IMR-90 (cell line): Measurements from ENCODE around the gene EP300. TPM values are rescaled to one million over a fixed set of nuclear protein-coding genes. Genes with fewer than 3 reads are reported as not detected.

Source experiments
- ATAC-seq: fragments of 200-7000 bp; cut with Tn5 transposase; 2 replicates; pipeline ENCODE4 v1.9.1; 2020; ENCODE audit warnings: low read depth, mild to moderate bottlenecking, moderate library complexity
- BruUV-seq: library from RNA; stranded (reverse); fragments of 400-500 nt; replicated peaks from 2 replicates; lab custom pipeline; 2021; lab: Mats Ljungman, UMichigan
- CTCF ChIA-PET: fragments of 300-600 bp; formaldehyde crosslinking; extraction: SDS; loops from one replicate; lab custom pipeline; 2021; ENCODE audit warnings: antibody characterized with exemption; lab: Yijun Ruan, JAX
- POLR2A ChIA-PET: fragments of 300-600 bp; sonication (Branson Sonifier 250); formaldehyde crosslinking; loops from one replicate; lab custom pipeline; 2022; ENCODE audit warnings: antibody characterized with exemption; ENCODE audit not compliant: unreplicated experiment; lab: Charles Lee
- DNase-seq: peaks from one replicate; pipeline ENCODE4 v3.0.0; 2013
- H2AFZ ChIP-seq: replicated peaks from 2 replicates; pipeline ENCODE3; 2013; ENCODE audit warnings: low read length, mild to moderate bottlenecking; ENCODE audit not compliant: poor library complexity
- H2AK5ac ChIP-seq: 2 replicates; pipeline ENCODE4 v1.6.1; 2013; ENCODE audit warnings: low read depth, low read length, inconsistent platforms
- H2AK9ac ChIP-seq: replicated peaks from 2 replicates; pipeline ENCODE3; 2013; ENCODE audit warnings: mild to moderate bottlenecking, low read depth, low read length, moderate library complexity; ENCODE audit not compliant: poor library complexity
- H2BK120ac ChIP-seq: 2 replicates; pipeline ENCODE4 v1.6.1; 2013; ENCODE audit warnings: low read depth, low read length, inconsistent platforms
- H2BK15ac ChIP-seq: 3 replicates; pipeline ENCODE4 v1.6.1; 2013; ENCODE audit warnings: low read depth, low read length, inconsistent platforms
- H2BK20ac ChIP-seq: 2 replicates; pipeline ENCODE4 v1.6.1; 2013; ENCODE audit warnings: low read depth, mild to moderate bottlenecking, inconsistent platforms, low read length, moderate library complexity
- H2BK5ac ChIP-seq: 2 replicates; pipeline ENCODE4 v1.6.1; 2013; ENCODE audit warnings: mild to moderate bottlenecking, low read depth, low read length, inconsistent platforms; ENCODE audit not compliant: poor library complexity, severe bottlenecking
- H3K14ac ChIP-seq: replicated peaks from 2 replicates; pipeline ENCODE4 v1.6.1; 2013; ENCODE audit warnings: low read depth, low read length, inconsistent platforms
- H3K18ac ChIP-seq: 2 replicates; pipeline ENCODE4 v1.6.1; 2013; ENCODE audit warnings: low read depth, low read length, control low read depth
- H3K23ac ChIP-seq: 2 replicates; pipeline ENCODE4 v1.6.1; 2013; ENCODE audit warnings: low read depth, low read length, inconsistent platforms
- H3K27ac ChIP-seq: 2 replicates; pipeline ENCODE4 v1.5.1; 2013; ENCODE audit warnings: mild to moderate bottlenecking, control low read depth, low read length; ENCODE audit not compliant: insufficient read depth
- H3K27me3 ChIP-seq: 2 replicates; pipeline ENCODE4 v1.6.1; 2013; ENCODE audit warnings: low read length; ENCODE audit not compliant: control insufficient read depth, insufficient read depth
- H3K36me3 ChIP-seq: 2 replicates; pipeline ENCODE4 v1.6.1; 2013; ENCODE audit warnings: low read length, mixed read lengths; ENCODE audit not compliant: control insufficient read depth, insufficient read depth
- H3K4ac ChIP-seq: 2 replicates; pipeline ENCODE4 v1.6.1; 2013; ENCODE audit warnings: low read depth, low read length, inconsistent platforms
- H3K4me1 ChIP-seq: 2 replicates; pipeline ENCODE4 v1.6.1; 2013; ENCODE audit warnings: low read length, mixed read lengths; ENCODE audit not compliant: control insufficient read depth, insufficient read depth
- H3K4me2 ChIP-seq: 2 replicates; pipeline ENCODE4 v1.6.1; 2013; ENCODE audit warnings: low read depth, mild to moderate bottlenecking, control low read depth, low read length, moderate library complexity
- H3K4me3 ChIP-seq: 2 replicates; pipeline ENCODE4 v1.5.1; 2013; ENCODE audit warnings: low read depth, mild to moderate bottlenecking, control low read depth, low read length, moderate library complexity; ENCODE audit not compliant: insufficient read depth
- H3K56ac ChIP-seq: 2 replicates; pipeline ENCODE4 v1.6.1; 2013; ENCODE audit warnings: low read length, inconsistent platforms; ENCODE audit not compliant: insufficient read depth; ENCODE audit errors: extremely low read depth
- H3K79me1 ChIP-seq, 2 experiments: 2 replicates each; pipeline ENCODE4 v1.6.1; 2013; ENCODE audit warnings: low read length in 2 of 2, inconsistent platforms in 1 of 2, low read depth in 1 of 2
- H3K9ac ChIP-seq: 2 replicates; pipeline ENCODE4 v1.6.1; 2013; ENCODE audit warnings: low read depth, low read length, control low read depth
- H3K9me1 ChIP-seq: 2 replicates; pipeline ENCODE4 v1.6.1; 2013; ENCODE audit warnings: low read length, inconsistent platforms; ENCODE audit not compliant: insufficient read depth
- H3K9me3 ChIP-seq: 2 replicates; pipeline ENCODE4 v1.6.1; 2013; ENCODE audit warnings: low read length; ENCODE audit not compliant: control insufficient read depth, insufficient read depth
- H4K20me1 ChIP-seq: 2 replicates; pipeline ENCODE4 v1.6.1; 2013; ENCODE audit warnings: low read length, inconsistent platforms; ENCODE audit not compliant: insufficient read depth
- H4K5ac ChIP-seq: 2 replicates; pipeline ENCODE4 v1.6.1; 2013; ENCODE audit warnings: mild to moderate bottlenecking, low read depth, low read length, control low read depth
- H4K8ac ChIP-seq, 2 experiments: 2 replicates each; pipeline ENCODE4 v1.6.1; 2013; ENCODE audit warnings: low read depth in 2 of 2, low read length in 2 of 2, control low read depth in 1 of 2, inconsistent platforms in 1 of 2
- H4K91ac ChIP-seq: 2 replicates; pipeline ENCODE4 v1.6.1; 2013; ENCODE audit warnings: low read depth, low read length, inconsistent platforms; ENCODE audit not compliant: insufficient read depth
- BHLHE40 ChIP-seq: fragments of 150-350 bp; IDR thresholded peaks from 2 replicates; pipeline ENCODE4 v1.6.1; 2016; ENCODE audit warnings: mild to moderate bottlenecking, low read depth, low read length
- CEBPB ChIP-seq: IDR thresholded peaks from 2 replicates; pipeline ENCODE4 v1.6.1; 2012; ENCODE audit warnings: low read depth, low read length, improper control_type of control experiment
- CHD1 ChIP-seq: IDR thresholded peaks from 2 replicates; pipeline ENCODE4 v1.6.1; 2012; ENCODE audit warnings: low read depth, low read length, improper control_type of control experiment
- FOS ChIP-seq: fragments of 150-350 bp; IDR thresholded peaks from 2 replicates; pipeline ENCODE4 v1.6.1; 2016; ENCODE audit warnings: low read depth, low read length
- MAFK ChIP-seq: IDR thresholded peaks from 2 replicates; pipeline ENCODE4 v1.6.1; 2012; ENCODE audit warnings: low read depth, low read length, improper control_type of control experiment
- MAZ ChIP-seq: IDR thresholded peaks from 2 replicates; pipeline ENCODE4 v1.6.1; 2012; ENCODE audit warnings: low read depth, mild to moderate bottlenecking, low read length, improper control_type of control experiment, moderate library complexity, borderline replicate concordance
- MXI1 ChIP-seq: IDR thresholded peaks from 2 replicates; pipeline ENCODE4 v1.6.1; 2012; ENCODE audit warnings: low read depth, mild to moderate bottlenecking, low read length, moderate library complexity, borderline replicate concordance
- NFE2L2 ChIP-seq: fragments of 150-350 bp; IDR thresholded peaks from 2 replicates; pipeline ENCODE4 v1.6.1; 2016; ENCODE audit warnings: low read depth, mild to moderate bottlenecking, low read length
- POLR2A ChIP-seq: IDR thresholded peaks from 2 replicates; pipeline ENCODE4 v1.6.1; 2012; ENCODE audit warnings: mild to moderate bottlenecking, low read depth, low read length
- RAD21 ChIP-seq: IDR thresholded peaks from 2 replicates; pipeline ENCODE4 v1.6.1; 2012; ENCODE audit warnings: low read length, improper control_type of control experiment
- RCOR1 ChIP-seq: IDR thresholded peaks from 2 replicates; pipeline ENCODE4 v1.6.1; 2012; ENCODE audit warnings: mild to moderate bottlenecking, low read length, improper control_type of control experiment; ENCODE audit not compliant: insufficient replicate concordance
- RFX5 ChIP-seq: IDR thresholded peaks from 2 replicates; pipeline ENCODE4 v1.8.0; 2012; ENCODE audit warnings: low read depth, mild to moderate bottlenecking, low read length, moderate library complexity
- SMC3 ChIP-seq: fragments of 150-350 bp; IDR thresholded peaks from 2 replicates; pipeline ENCODE4 v1.6.1; 2016; ENCODE audit warnings: low read depth, mild to moderate bottlenecking, antibody characterized with exemption, low read length, moderate library complexity
- USF2 ChIP-seq: fragments of 150-350 bp; IDR thresholded peaks from 2 replicates; pipeline ENCODE4 v1.6.1; 2017; ENCODE audit warnings: mild to moderate bottlenecking, antibody characterized with exemption, low read length, low read depth
- WGBS, 2 experiments: methylation state at CpG; one replicate each; pipeline versions ENCODE4 v1.1.5 to v1.1.7; 2013; ENCODE audit warnings: missing lambda C conversion rate in 2 of 2; ENCODE audit not compliant: insufficient read length in 1 of 2; ENCODE audit errors: extremely low coverage in 2 of 2; 5-methylcytosine and 5-hydroxymethylcytosine counted together
- dilution Hi-C: fragments of 300-500 bp; cut with HindIII; formaldehyde crosslinking; loops from one replicate; pipeline ENCODE4 v1.14.3; 2018; ENCODE audit warnings: low sequenced_read_pairs; ENCODE audit not compliant: unreplicated experiment
- in situ Hi-C: fragments of 300-500 bp; cut with MboI; formaldehyde crosslinking; loops from 3 replicates; pipeline ENCODE4 v1.14.3; 2019; ENCODE audit warnings: low sequenced_read_pairs, inconsistent platforms, mixed read lengths
- intact Hi-C: fragments of 100-400 bp; cut with micrococcal nuclease; formaldehyde crosslinking; loops from 2 replicates; pipeline ENCODE4 v1.10.0; 2022
- polyA plus RNA-seq, 3 experiments: library from polyadenylated mRNA; depleted of rRNA; stranded (reverse); fragments of >200 nt; gene quantifications; 2 replicates each; pipeline ENCODE4 v1.2.3, GENCODE V29; 2012; ENCODE audit warnings: low replicate concordance in 1 of 3
- total RNA-seq: library from RNA; depleted of rRNA; stranded (reverse); fragments of >200 nt; gene quantifications from 2 replicates; pipeline ENCODE4 v1.2.3, GENCODE V29; 2012
- TF ChIP-seq, protein P1 (sequence below): conservative IDR thresholded peaks from 2 replicates; pipeline ENCODE4 v1.5.1; 2012; ENCODE audit warnings: mild to moderate bottlenecking, low read depth, low read length, improper control_type of control experiment
- TF ChIP-seq, protein P2 (sequence below): fragments of 150-350 bp; IDR thresholded peaks from 2 replicates; pipeline ENCODE4 v1.6.1; 2016; ENCODE audit warnings: low read depth, mild to moderate bottlenecking, low read length, moderate library complexity, borderline replicate concordance

EP300 gene
- total and polyA plus RNA-seq, 2 of the 4 experiments (the other 2 are of a cell fraction), result 23.3 to 27.4 TPM

DNA sequence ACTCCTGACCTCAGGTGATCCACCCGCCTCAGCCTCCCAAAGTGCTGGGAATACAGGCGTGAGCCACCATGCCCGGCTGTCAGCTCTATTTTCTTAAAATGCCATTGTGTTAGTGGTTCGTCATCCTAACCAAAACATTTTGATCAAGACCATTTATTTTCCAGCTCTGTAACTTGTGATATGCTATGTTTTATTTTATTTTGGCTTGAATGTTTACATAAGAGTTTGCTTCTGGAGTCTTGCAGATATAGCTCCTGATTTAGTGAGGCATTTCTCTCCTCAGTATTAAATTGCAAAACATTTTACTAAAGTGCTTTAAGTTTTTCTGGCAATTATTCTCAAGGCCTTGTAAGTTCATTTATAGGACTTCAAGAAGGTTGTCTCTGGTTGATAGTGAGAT is 4.4 kb downstream of the EP300 start:
- Histone ChIP-seq H4K91ac (no peak overlapping the region), H3K4ac (no peak overlapping the region), H4K8ac (no peak overlapping the region), H3K14ac (no peak overlapping the region), H2BK5ac (no peak overlapping the region), H3K9ac (no peak overlapping the region), H3K23ac (peak overlapping the region; percentile 23; the same call in 1 of the 2 replicates), H3K4me2 (peak overlapping the region; percentile 37), H3K18ac (no peak overlapping the region), H2BK20ac (no peak overlapping the region), H3K56ac (no peak overlapping the region), H3K36me3 (peaks cover 7% of the 10 kb centered on the region), H2BK120ac (no peak overlapping the region), H3K4me3 (no peak overlapping the region), H4K5ac (no peak overlapping the region), H3K4me1 (peaks cover 6% of the 10 kb centered on the region), H2BK15ac (no peak overlapping the region), H2AK5ac (no peak overlapping the region), H3K27ac (no peak overlapping the region; the same call in 1 of the 2 replicates), H3K9me1 (peaks cover 5% of the 10 kb centered on the region), H3K9me3 (no peaks in the 10 kb centered on the region), H2AFZ (no peak overlapping the region), H3K79me1 (peaks cover 0 to 37% of the 10 kb centered on the region in 2 experiments; a peak in 3 of 4 replicates), H4K20me1 (peaks cover 90% of the 10 kb centered on the region), H2AK9ac (no peak overlapping the region), H3K27me3 (no peaks in the 10 kb centered on the region)
- DNase-seq (peak; percentile 33), ATAC-seq (no peak; the same call in 1 of the 2 replicates)
- ChIA-PET CTCF (no interaction called here), POLR2A (no interaction called here)
- no CpG with 5 or more reads among the region's 4 CpGs for WGBS, 2 experiments
- dilution Hi-C loops, result no loop called here
- intact Hi-C loops, result loop anchor here (2.0 kb wide), 1 partner anchor 174 kb away; no protein-coding TSS in a partner anchor
- no peak for TF ChIP-seq USF2
- no peak for TF ChIP-seq MAFK
- no peak for TF ChIP-seq RAD21
- TF ChIP-seq, protein P1, sequence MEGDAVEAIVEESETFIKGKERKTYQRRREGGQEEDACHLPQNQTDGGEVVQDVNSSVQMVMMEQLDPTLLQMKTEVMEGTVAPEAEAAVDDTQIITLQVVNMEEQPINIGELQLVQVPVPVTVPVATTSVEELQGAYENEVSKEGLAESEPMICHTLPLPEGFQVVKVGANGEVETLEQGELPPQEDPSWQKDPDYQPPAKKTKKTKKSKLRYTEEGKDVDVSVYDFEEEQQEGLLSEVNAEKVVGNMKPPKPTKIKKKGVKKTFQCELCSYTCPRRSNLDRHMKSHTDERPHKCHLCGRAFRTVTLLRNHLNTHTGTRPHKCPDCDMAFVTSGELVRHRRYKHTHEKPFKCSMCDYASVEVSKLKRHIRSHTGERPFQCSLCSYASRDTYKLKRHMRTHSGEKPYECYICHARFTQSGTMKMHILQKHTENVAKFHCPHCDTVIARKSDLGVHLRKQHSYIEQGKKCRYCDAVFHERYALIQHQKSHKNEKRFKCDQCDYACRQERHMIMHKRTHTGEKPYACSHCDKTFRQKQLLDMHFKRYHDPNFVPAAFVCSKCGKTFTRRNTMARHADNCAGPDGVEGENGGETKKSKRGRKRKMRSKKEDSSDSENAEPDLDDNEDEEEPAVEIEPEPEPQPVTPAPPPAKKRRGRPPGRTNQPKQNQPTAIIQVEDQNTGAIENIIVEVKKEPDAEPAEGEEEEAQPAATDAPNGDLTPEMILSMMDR, result no peak
- no peak for TF ChIP-seq POLR2A
- no peak for TF ChIP-seq SMC3
- TF ChIP-seq NFE2L2, result no peak
- TF ChIP-seq BHLHE40, result no peak
- TF ChIP-seq CHD1, result no peak
- TF ChIP-seq RCOR1, result no peak
- TF ChIP-seq MXI1, result no peak
- no peak for TF ChIP-seq RFX5
- TF ChIP-seq CEBPB, result no peak
- no peak for TF ChIP-seq MAZ
- no peak for TF ChIP-seq FOS
- TF ChIP-seq, protein P2, sequence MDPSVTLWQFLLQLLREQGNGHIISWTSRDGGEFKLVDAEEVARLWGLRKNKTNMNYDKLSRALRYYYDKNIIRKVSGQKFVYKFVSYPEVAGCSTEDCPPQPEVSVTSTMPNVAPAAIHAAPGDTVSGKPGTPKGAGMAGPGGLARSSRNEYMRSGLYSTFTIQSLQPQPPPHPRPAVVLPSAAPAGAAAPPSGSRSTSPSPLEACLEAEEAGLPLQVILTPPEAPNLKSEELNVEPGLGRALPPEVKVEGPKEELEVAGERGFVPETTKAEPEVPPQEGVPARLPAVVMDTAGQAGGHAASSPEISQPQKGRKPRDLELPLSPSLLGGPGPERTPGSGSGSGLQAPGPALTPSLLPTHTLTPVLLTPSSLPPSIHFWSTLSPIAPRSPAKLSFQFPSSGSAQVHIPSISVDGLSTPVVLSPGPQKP, result no peak
- BruUV-seq, result no TSS peak
- in situ Hi-C loops, result no loop called here
